Endothelial cell (in vitro differentiated cells): Measurements from ENCODE around the gene GALNT2. TPM values are rescaled to one million over a fixed set of nuclear protein-coding genes. Genes with fewer than 3 reads are reported as not detected.

Experiments used
- DNase-seq: peaks from one replicate; pipeline ENCODE4 v3.0.0; 2021; ENCODE audit warnings: low spot score
- H3K27ac Mint-ChIP-seq: one replicate; pipeline ENCODE4 v1.8.0; 2021; ENCODE audit warnings: mixed read lengths, inconsistent platforms; ENCODE audit not compliant: unreplicated experiment
- H3K27me3 Mint-ChIP-seq: one replicate; pipeline ENCODE4 v1.8.0; 2021; ENCODE audit warnings: mild to moderate bottlenecking, moderate library complexity, mixed read lengths, inconsistent platforms; ENCODE audit not compliant: unreplicated experiment
- H3K36me3 Mint-ChIP-seq: one replicate; pipeline ENCODE4 v1.8.0; 2021; ENCODE audit warnings: mild to moderate bottlenecking, low read depth, mixed read lengths, inconsistent platforms; ENCODE audit not compliant: unreplicated experiment
- H3K4me1 Mint-ChIP-seq: one replicate; pipeline ENCODE4 v1.8.0; 2021; ENCODE audit warnings: mild to moderate bottlenecking, mixed read lengths, inconsistent platforms; ENCODE audit not compliant: unreplicated experiment
- H3K4me3 Mint-ChIP-seq: one replicate; pipeline ENCODE4 v1.8.0; 2021; ENCODE audit warnings: mild to moderate bottlenecking, mixed read lengths, inconsistent platforms; ENCODE audit not compliant: unreplicated experiment
- H3K9me3 Mint-ChIP-seq: one replicate; pipeline ENCODE4 v1.8.0; 2021; ENCODE audit warnings: mixed read lengths, inconsistent platforms; ENCODE audit not compliant: unreplicated experiment
- CTCF ChIP-seq: fragments of 200-600 bp; sonication (generic); IDR thresholded peaks from one replicate; pipeline ENCODE4 v1.5.0; 2021; ENCODE audit warnings: antibody characterized with exemption; ENCODE audit not compliant: unreplicated experiment
- total RNA-seq: library from RNA; stranded (reverse); fragmentation: NEBNext Ultra II Directional; extraction: Animal tissue kit (Norgen Biotek cat#: 25700); gene quantifications from one replicate; pipeline ENCODE4 v1.2.1, GENCODE V29; 2021; ENCODE audit not compliant: unreplicated experiment

The GALNT2 gene
- total RNA-seq, 1 donor from 2014 or later, result 74.8 TPM

GRCh38 chr1:230136453-230137336, 69.7 kb downstream of the GALNT2 start:
- no peak overlapping the region for H3K27ac Mint-ChIP-seq
- H3K9me3 Mint-ChIP-seq, result no peaks in the 10 kb centered on the region
- H3K4me3 Mint-ChIP-seq, result no peak overlapping the region
- no peak for DNase-seq
- TF ChIP-seq CTCF, result no peak
- peaks cover 6% of the 10 kb centered on the region for H3K36me3 Mint-ChIP-seq
- H3K4me1 Mint-ChIP-seq, result peaks cover 37% of the 10 kb centered on the region
- peaks cover 1% of the 10 kb centered on the region for H3K27me3 Mint-ChIP-seq

- Mint-ChIP-seq H3K27me3 (peaks cover 2% of the 10 kb centered on the region), H3K4me3 (no peak overlapping the region), H3K4me1 (peaks cover 37% of the 10 kb centered on the region), H3K27ac (no peak overlapping the region), H3K9me3 (no peaks in the 10 kb centered on the region), H3K36me3 (peaks cover 6% of the 10 kb centered on the region)
- no peak for TF ChIP-seq CTCF
- no peak for DNase-seq
Measured at GRCh38 chr1:230137337-230137815, 70.3 kb downstream of the GALNT2 start.

- no peak for TF ChIP-seq CTCF
- H3K4me3 Mint-ChIP-seq, result no peak overlapping the region
- DNase-seq, result no peak
- H3K27ac Mint-ChIP-seq, result no peak overlapping the region
- peaks cover 2% of the 10 kb centered on the region for H3K27me3 Mint-ChIP-seq
- peaks cover 44% of the 10 kb centered on the region for H3K4me1 Mint-ChIP-seq
- H3K9me3 Mint-ChIP-seq, result no peaks in the 10 kb centered on the region
- peaks cover 6% of the 10 kb centered on the region for H3K36me3 Mint-ChIP-seq
Measured at GRCh38 chr1:230138561-230139239, 71.7 kb downstream of the GALNT2 start.

GRCh38 chr1:230139315-230139714, 72.3 kb downstream of the GALNT2 start:
- Mint-ChIP-seq H3K36me3 (peaks cover 6% of the 10 kb centered on the region), H3K4me1 (peaks cover 45% of the 10 kb centered on the region)
- DNase-seq, result no peak

More at GRCh38 chr1:230139315-230139714, 72.3 kb downstream of the GALNT2 start:
- Mint-ChIP-seq H3K27me3 (peaks cover 2% of the 10 kb centered on the region), H3K27ac (no peak overlapping the region), H3K4me3 (no peak overlapping the region), H3K9me3 (no peaks in the 10 kb centered on the region)
- TF ChIP-seq CTCF, result no peak
